Measurements from ENCODE around the gene BNC1.

BNC1 gene

GRCh38 chr15:83310521-83311456 lies 26.3 kb upstream of the BNC1 start:
- no peak for TF ChIP-seq GATA1 (IDR thresholded peaks at IDR 0.05; ENCODE audit: low read depth, low read length)
- no peak for TF ChIP-seq POLR2A (IDR thresholded peaks at IDR 0.05; ENCODE audit: low read length)
- no peak for DNase-seq

GRCh38 chr15:83308671-83309070 lies 24.2 kb upstream of the BNC1 start:
- no peak for TF ChIP-seq POLR2A (IDR thresholded peaks at IDR 0.05; ENCODE audit: low read length)
- no peak for TF ChIP-seq GATA1 (IDR thresholded peaks at IDR 0.05; ENCODE audit: low read depth, low read length)
- no peak for DNase-seq

DNA sequence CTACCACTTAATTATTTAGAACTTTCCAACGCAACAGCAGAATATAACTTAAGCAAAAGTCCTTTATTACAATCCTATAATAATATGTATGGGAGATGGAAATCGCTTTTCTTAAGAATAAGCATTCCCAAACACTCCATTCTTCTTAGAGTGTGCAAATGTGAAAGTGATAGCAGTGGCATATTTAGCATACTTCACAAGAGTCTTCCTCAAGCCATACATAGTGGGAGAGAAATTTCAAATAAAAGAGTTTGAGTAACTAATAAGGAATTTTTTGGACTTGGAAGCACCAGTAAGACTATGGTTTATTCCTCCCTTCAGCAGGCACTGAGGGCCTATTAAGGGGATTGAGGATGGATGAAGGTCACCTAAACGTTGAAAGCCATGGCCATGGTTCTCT lies 22.1 kb upstream of the BNC1 start:
- TF ChIP-seq POLR2A (IDR thresholded peaks at IDR 0.05; ENCODE audit: low read length) (no peak), GATA1 (IDR thresholded peaks at IDR 0.05; ENCODE audit: low read depth, low read length) (no peak)
- DNase-seq = no peak

GRCh38 chr15:83305704-83306291 lies 21.3 kb upstream of the BNC1 start:
- TF ChIP-seq GATA1 (IDR thresholded peaks at IDR 0.05; ENCODE audit: low read depth, low read length) = no peak
- no peak for TF ChIP-seq POLR2A (IDR thresholded peaks at IDR 0.05; ENCODE audit: low read length)
- no peak for DNase-seq

- TF ChIP-seq GATA1 (IDR thresholded peaks at IDR 0.05; ENCODE audit: low read depth, low read length) = no peak
- TF ChIP-seq POLR2A (IDR thresholded peaks at IDR 0.05; ENCODE audit: low read length) = no peak
- DNase-seq = no peak
Observed at GRCh38 chr15:83304861-83305703, 20.6 kb upstream of the BNC1 start.

DNA sequence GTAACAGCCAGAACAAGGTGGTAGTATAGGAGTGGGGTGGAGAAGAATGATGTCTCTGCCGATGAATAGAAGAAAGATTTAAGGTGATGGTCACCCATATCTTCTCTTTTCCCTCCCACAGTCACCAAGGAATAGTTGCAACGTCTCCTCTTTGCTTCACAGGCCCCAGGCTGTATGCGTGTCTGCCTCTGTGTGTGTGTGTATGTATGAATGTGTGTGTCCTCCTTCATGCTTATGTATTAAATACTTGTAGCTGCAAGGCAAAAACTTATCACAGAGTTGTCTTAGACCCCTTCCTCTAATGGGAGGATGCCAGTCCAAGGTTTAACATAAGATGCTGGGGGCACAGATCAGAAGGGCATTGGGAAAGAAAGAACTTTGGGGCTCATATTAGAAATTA lies 19.1 kb upstream of the BNC1 start:
- TF ChIP-seq GATA1 (IDR thresholded peaks at IDR 0.05; ENCODE audit: low read depth, low read length) (no peak), POLR2A (IDR thresholded peaks at IDR 0.05; ENCODE audit: low read length) (no peak)
- DNase-seq = no peak

DNA sequence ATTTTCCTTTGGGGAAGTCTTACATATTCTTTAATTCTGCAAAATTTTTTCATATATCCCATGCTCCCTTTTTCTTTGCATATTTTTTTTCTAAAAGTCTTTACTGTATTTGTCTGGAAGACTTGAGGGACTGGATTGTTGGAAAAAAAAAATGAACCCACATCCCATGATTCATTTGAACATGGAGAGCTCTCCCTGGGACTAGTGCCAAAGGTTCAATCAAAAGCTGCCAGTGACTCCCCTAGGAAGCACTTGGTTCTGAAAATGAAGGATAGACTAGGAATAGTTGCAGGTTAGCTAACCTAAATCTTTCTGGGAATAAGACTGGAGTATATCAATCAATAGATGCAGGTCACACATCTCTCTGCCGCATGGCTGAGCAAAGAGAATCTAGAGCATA lies 16.4 kb upstream of the BNC1 start:
- TF ChIP-seq GATA1 (IDR thresholded peaks at IDR 0.05; ENCODE audit: low read depth, low read length) (no peak), POLR2A (IDR thresholded peaks at IDR 0.05; ENCODE audit: low read length) (no peak)
- no peak for DNase-seq

DNA sequence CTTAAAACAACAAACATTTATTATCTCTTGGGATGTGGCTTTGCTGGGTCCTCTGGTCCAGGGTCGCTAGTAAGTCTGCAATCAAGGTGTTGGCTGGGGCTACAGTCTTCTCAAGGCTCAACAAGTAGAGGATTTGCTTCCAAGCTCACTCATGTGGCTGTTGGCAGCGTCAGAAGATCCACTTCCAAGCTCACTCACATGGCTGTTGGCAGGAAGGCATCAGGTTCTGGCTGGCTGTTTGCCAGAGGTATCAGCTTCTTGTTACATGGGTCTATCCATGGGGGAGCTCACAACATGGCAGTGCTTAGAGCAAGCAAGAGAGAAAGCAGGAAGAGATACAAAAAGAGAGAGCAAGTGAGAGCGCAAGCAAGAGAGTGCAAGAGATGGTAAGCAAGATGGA lies 15.0 kb upstream of the BNC1 start:
- TF ChIP-seq POLR2A (IDR thresholded peaks at IDR 0.05; ENCODE audit: low read length) (no peak), GATA1 (IDR thresholded peaks at IDR 0.05; ENCODE audit: low read depth, low read length) (no peak)
- DNase-seq = no peak

- DNase-seq = no peak
- TF ChIP-seq POLR2A (IDR thresholded peaks at IDR 0.05; ENCODE audit: low read length) (no peak), GATA1 (IDR thresholded peaks at IDR 0.05; ENCODE audit: low read depth, low read length) (no peak)
Observed at GRCh38 chr15:83295417-83295816, 11.0 kb upstream of the BNC1 start.

DNA sequence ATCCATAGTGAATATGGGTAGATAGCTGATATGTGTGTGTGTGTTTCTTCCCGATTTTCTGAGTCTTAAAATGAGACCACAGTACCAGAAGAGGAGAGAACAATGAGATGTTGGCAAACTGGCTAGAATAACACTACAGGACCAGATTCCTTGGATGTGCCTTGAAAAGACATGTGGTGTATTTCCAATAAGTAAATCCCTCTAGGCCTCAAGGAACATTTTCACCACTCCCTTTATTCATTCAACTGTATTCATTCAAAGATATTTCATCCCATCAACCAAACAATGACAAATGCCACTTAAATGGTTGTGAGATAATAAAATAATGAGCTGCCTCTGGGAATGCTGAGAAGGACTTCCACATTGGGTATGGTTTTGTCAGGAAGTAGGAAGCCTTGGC lies 8.7 kb upstream of the BNC1 start:
- TF ChIP-seq POLR2A (IDR thresholded peaks at IDR 0.05; ENCODE audit: low read length) (no peak), GATA1 (IDR thresholded peaks at IDR 0.05; ENCODE audit: low read depth, low read length) (no peak)
- no peak for DNase-seq

- TF ChIP-seq GATA1 (IDR thresholded peaks at IDR 0.05; ENCODE audit: low read depth, low read length) (no peak), POLR2A (IDR thresholded peaks at IDR 0.05; ENCODE audit: low read length) (no peak)
Observed at GRCh38 chr15:83292317-83292716, 7.9 kb upstream of the BNC1 start.

DNA sequence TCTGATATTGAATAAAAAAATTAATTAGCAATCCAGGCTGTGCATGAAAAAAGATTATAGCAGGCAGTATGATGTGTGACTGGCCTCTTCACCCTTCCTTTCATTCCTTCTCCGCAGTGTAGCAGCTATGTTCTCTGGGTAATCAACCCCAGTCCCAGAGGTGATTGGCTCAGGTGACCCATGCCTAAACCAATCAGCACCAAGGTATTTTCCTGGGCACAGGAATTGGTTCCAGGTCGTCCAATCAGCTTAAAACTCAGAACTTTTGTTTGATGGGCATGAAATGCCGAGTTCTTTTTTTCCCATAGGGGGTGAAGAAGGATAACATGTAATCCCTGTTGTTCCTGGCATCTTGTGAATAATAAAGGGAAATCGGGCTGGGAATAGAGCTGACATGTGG lies 5.8 kb upstream of the BNC1 start:
- DNase-seq = no peak
- TF ChIP-seq GATA1 (IDR thresholded peaks at IDR 0.05; ENCODE audit: low read depth, low read length) = no peak
- TF ChIP-seq POLR2A (IDR thresholded peaks at IDR 0.05; ENCODE audit: low read length) = no peak

More at GRCh38 chr15:83292317-83292716, 7.9 kb upstream of the BNC1 start:
- no peak for DNase-seq

DNA sequence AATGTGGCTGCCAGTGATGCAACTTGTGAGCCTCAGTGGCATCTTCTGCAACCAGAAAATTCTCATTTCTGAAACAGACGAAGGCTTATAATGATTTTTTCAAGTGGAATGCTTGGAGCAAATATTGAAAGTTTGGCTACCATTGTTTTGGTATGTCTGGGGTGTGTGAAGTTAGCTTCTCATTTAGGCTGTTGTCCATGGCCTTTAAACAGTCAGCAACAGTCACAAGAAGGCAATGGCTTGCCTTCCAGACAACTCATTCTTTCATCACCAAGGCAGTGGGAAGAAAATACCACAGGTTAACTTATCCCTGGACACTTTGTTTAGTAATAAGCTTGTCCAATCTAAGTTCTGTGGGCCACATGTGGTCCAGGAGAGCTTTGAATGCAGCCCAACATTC lies 4.7 kb upstream of the BNC1 start:
- TF ChIP-seq POLR2A (IDR thresholded peaks at IDR 0.05; ENCODE audit: low read length) (no peak), GATA1 (IDR thresholded peaks at IDR 0.05; ENCODE audit: low read depth, low read length) (no peak)
- no peak for DNase-seq

GRCh38 chr15:83288381-83288801 lies 3.9 kb upstream of the BNC1 start:
- no peak for DNase-seq
- TF ChIP-seq GATA1 (IDR thresholded peaks at IDR 0.05; ENCODE audit: low read depth, low read length) (no peak), POLR2A (IDR thresholded peaks at IDR 0.05; ENCODE audit: low read length) (no peak)

All from erythroblast (primary cell).